OCI-LY3 (cell line): ENCODE data around the gene PRX.

ENCODE experiments used
- EZH2phosphoT487 ChIP-seq: fragments of 200-600 bp; shearing (Covaris generic); IDR thresholded peaks from 2 replicates; pipeline ENCODE4 v1.6.1; 2018; ENCODE audit warnings: antibody characterized with exemption, mixed run types, low read depth
- TF ChIP-seq, protein P1 (sequence below): fragments of 200-600, 300-600 bp; sonication (generic); IDR thresholded peaks from 2 replicates; pipeline ENCODE4 v1.5.1; 2014; ENCODE audit warnings: antibody characterized with exemption, low read length, low read depth

DNA sequence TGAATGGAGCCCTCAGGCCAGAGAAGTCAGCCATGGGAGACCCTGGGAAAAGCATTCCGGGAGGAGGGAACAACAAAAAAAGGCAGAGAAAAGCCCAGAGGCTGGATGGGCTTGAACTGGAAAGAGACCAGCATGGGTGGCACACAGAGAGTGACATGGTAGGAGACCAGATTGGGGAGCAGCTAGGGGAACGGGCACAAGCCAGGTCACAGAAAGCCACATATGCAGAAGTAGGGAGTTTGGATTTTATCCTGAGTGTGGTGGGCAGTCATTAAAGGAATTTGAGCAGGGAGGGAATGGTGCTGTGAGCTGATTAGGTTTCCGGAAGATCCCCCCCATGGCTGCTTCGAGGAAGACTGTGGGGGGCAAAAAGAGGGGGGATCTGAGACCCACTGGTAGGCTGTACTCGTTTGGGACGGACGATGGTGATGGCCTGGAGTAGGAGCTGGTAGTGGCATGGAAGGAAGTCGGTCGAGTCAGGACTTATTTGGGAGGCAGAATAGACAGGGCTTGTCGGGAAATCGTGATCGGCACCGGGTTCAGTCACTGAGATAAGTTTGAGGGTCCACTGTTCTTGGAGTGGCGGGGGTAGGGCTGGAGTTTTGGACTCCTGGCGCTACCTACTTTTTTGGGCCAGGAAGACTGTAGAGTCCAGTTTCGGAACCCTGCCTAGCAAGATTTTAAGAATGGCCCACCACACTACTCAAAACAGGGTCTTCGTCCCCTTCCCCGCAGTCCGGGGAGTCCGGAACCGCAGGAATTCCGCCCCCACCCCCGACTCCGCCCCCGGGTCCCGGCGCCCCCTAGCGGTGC lies 11.7 kb upstream of the PRX start:
- no peak for TF ChIP-seq EZH2phosphoT487
- TF ChIP-seq, protein P1, sequence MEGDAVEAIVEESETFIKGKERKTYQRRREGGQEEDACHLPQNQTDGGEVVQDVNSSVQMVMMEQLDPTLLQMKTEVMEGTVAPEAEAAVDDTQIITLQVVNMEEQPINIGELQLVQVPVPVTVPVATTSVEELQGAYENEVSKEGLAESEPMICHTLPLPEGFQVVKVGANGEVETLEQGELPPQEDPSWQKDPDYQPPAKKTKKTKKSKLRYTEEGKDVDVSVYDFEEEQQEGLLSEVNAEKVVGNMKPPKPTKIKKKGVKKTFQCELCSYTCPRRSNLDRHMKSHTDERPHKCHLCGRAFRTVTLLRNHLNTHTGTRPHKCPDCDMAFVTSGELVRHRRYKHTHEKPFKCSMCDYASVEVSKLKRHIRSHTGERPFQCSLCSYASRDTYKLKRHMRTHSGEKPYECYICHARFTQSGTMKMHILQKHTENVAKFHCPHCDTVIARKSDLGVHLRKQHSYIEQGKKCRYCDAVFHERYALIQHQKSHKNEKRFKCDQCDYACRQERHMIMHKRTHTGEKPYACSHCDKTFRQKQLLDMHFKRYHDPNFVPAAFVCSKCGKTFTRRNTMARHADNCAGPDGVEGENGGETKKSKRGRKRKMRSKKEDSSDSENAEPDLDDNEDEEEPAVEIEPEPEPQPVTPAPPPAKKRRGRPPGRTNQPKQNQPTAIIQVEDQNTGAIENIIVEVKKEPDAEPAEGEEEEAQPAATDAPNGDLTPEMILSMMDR, result no peak
